ENCODE results near the gene TMEM62.

- no peak for TF ChIP-seq EZH2 (IDR thresholded peaks at IDR 0.05; ENCODE audit: insufficient read depth, poor library complexity, severe bottlenecking)
- no peak for TF ChIP-seq EZH2phosphoT487 (IDR thresholded peaks at IDR 0.05; ENCODE audit: insufficient read depth, low read depth)
Observed at GRCh38 chr15:43106486-43106829, 26.9 kb upstream of the TMEM62 start.

Measured in GM23248 (cell line).